K562 (cell line): ENCODE measurements around the gene STK36. TPM values are rescaled to one million over a fixed set of nuclear protein-coding genes. Genes with fewer than 3 reads are reported as not detected.

Source experiments
- ATAC-seq: fragments of 200-7000 bp; cut with Tn5 transposase; 3 replicates; pipeline ENCODE4 v1.9.1; 2020; ENCODE audit warnings: moderate library complexity
- BruUV-seq: library from RNA; stranded (reverse); fragments of 400-500 nt; replicated peaks from 2 replicates; lab custom pipeline; 2021; lab: Mats Ljungman, UMichigan
- CTCF ChIA-PET: fragments of 300-600 bp; formaldehyde crosslinking; extraction: SDS; loops from one replicate; lab custom pipeline; 2021; ENCODE audit warnings: low intra/inter-chr PET ratio; lab: Yijun Ruan, JAX
- POLR2A ChIA-PET: fragments of 300-600, 350-650 bp; sonication (Branson Sonifier 250); formaldehyde crosslinking; extraction: SDS; loops from one replicate; lab custom pipeline; 2021; ENCODE audit warnings: antibody characterized with exemption, inconsistent platforms; lab: Yijun Ruan, JAX
- DNase-seq, 4 experiments: peaks; one replicate each; pipeline versions ENCODE4 v3.0.0 to v3.0.0-alpha.2; 2011 to 2018; ENCODE audit warnings: low spot score in 3 of 4, mixed read lengths in 3 of 4; ENCODE audit errors: extremely low read depth in 1 of 4
- FAIRE-seq: peaks from 2 replicates; lab custom pipeline; 2011; peaks lifted over from hg19 to GRCh38; lab: Jason Lieb, UNC
- H2AFZ ChIP-seq: 2 replicates; pipeline ENCODE4 v1.6.0; 2011; ENCODE audit warnings: low read depth, low read length, control low read depth, inconsistent platforms
- H3K27ac ChIP-seq: fragments of 200-600 bp; 3 replicates; pipeline ENCODE4 v1.8.0; 2011; ENCODE audit warnings: low read depth, mild to moderate bottlenecking, control low read depth, inconsistent platforms, low read length, moderate library complexity, mixed read lengths; ENCODE audit errors: extremely low read depth
- H3K27me3 ChIP-seq, 2 experiments: fragments of 300-600 bp in 1 of 2; 2 replicates in 1 of 2; 3 replicates in 1 of 2; pipeline versions ENCODE4 v1.6.0 to v1.8.0; 2011; ENCODE audit warnings: inconsistent platforms in 2 of 2, low read length in 2 of 2, mild to moderate bottlenecking in 1 of 2, mixed read lengths in 1 of 2, moderate library complexity in 1 of 2; ENCODE audit not compliant: control insufficient read depth in 2 of 2, insufficient read depth in 2 of 2
- H3K36me3 ChIP-seq: fragments of 300-600 bp; 3 replicates; pipeline ENCODE4 v1.8.0; 2011; ENCODE audit warnings: mild to moderate bottlenecking, low read length, inconsistent platforms; ENCODE audit not compliant: control insufficient read depth, insufficient read depth
- H3K4me1 ChIP-seq, 2 experiments: fragments of 200-600 bp in 1 of 2; replicated peaks in 1 of 2; 2 replicates in 1 of 2; 3 replicates in 1 of 2; pipeline versions ENCODE4 v1.5.1 to v1.8.0; 2011; ENCODE audit warnings: inconsistent platforms in 2 of 2, low read length in 2 of 2, mild to moderate bottlenecking in 1 of 2, mixed read lengths in 1 of 2, moderate library complexity in 1 of 2; ENCODE audit not compliant: control insufficient read depth in 2 of 2, insufficient read depth in 2 of 2
- H3K4me2 ChIP-seq: 2 replicates; pipeline ENCODE4 v1.6.1; 2011; ENCODE audit warnings: low read length, control low read depth, inconsistent platforms, mixed read lengths; ENCODE audit not compliant: insufficient read depth
- H3K4me3 ChIP-seq: fragments of 200-600 bp; sonication (generic), shearing (Covaris generic); 2 replicates; pipeline ENCODE4 v1.5.1; 2016; ENCODE audit warnings: control low read depth, inconsistent platforms
- H3K79me2 ChIP-seq: fragments of 200-600 bp; 3 replicates; pipeline ENCODE4 v1.8.0; 2011; ENCODE audit warnings: low read length, inconsistent platforms; ENCODE audit not compliant: control insufficient read depth, insufficient read depth
- H3K9ac ChIP-seq, 2 experiments: 2 replicates each; pipeline versions ENCODE4 v1.6.0 to v1.6.1; 2011; ENCODE audit warnings: low read depth in 2 of 2, low read length in 2 of 2, control low read depth in 1 of 2, inconsistent platforms in 1 of 2, mild to moderate bottlenecking in 1 of 2, mixed read lengths in 1 of 2; ENCODE audit not compliant: insufficient read depth in 1 of 2
- H3K9me1 ChIP-seq: one replicate; pipeline ENCODE4 v1.6.0; 2011; ENCODE audit warnings: inconsistent platforms, mild to moderate bottlenecking, low read length, moderate library complexity; ENCODE audit not compliant: control insufficient read depth, insufficient read depth
- H3K9me3 ChIP-seq: replicated peaks from 2 replicates; pipeline ENCODE4 v1.5.1; 2011; ENCODE audit warnings: low read depth, low read length, inconsistent platforms; ENCODE audit not compliant: control insufficient read depth, insufficient read depth
- H4K20me1 ChIP-seq: replicated peaks from 2 replicates; pipeline ENCODE4 v1.6.1; 2011; ENCODE audit warnings: low read length, inconsistent platforms, mixed read lengths; ENCODE audit not compliant: control insufficient read depth, insufficient read depth
- C11orf30 ChIP-seq: fragments of 450-650 bp; IDR thresholded peaks from 2 replicates; pipeline ENCODE4 v1.6.1; 2016; ENCODE audit warnings: low read depth, mild to moderate bottlenecking
- MAFG ChIP-seq: fragments of 450-650 bp; conservative IDR thresholded peaks from 2 replicates; pipeline ENCODE4 v1.6.1; 2016; ENCODE audit warnings: missing genetic modification characterization, missing compliant biosample characterization
- POLR2AphosphoS5 ChIP-seq: IDR thresholded peaks from 2 replicates; pipeline ENCODE4 v1.6.1; 2011; ENCODE audit warnings: mild to moderate bottlenecking, low read depth, low read length, moderate library complexity; ENCODE audit not compliant: control insufficient read depth, insufficient read depth
- RFX7 ChIP-seq: fragments of 250-450 bp; sonication (Bioruptor Pico); IDR thresholded peaks from 2 replicates; pipeline ENCODE4 v1.5.1; 2021; ENCODE audit warnings: mild to moderate bottlenecking
- SREBF1 ChIP-seq: fragments of 150-350 bp; IDR thresholded peaks from 2 replicates; pipeline ENCODE4 v1.6.1; 2014; ENCODE audit warnings: antibody characterized with exemption, low read depth, low read length, borderline replicate concordance
- TGIF2 ChIP-seq: sonication (generic); formaldehyde crosslinking; IDR thresholded peaks from 2 replicates; pipeline ENCODE4 v1.8.1; 2022; ENCODE audit warnings: mild to moderate bottlenecking, missing genetic modification reagents, moderate library complexity
- WGBS: fragments of 100-300 bp; shearing (Covaris generic); methylation state at CpG from one replicate; pipeline ENCODE4 v1.1.6; 2016; ENCODE audit warnings: low coverage, mixed read lengths; ENCODE audit not compliant: insufficient coverage; ENCODE audit errors: missing lambda C conversion rate; 5-methylcytosine and 5-hydroxymethylcytosine counted together
- in situ Hi-C: fragments of 300-500 bp; cut with MboI; formaldehyde crosslinking; loops from 4 replicates; pipeline ENCODE4 v1.15.0; 2018; ENCODE audit warnings: inconsistent platforms, mixed read lengths
- intact Hi-C: fragments of 100-400 bp; cut with micrococcal nuclease; formaldehyde crosslinking; loops from 2 replicates; pipeline ENCODE4 v1.14.2; 2022
- polyA plus RNA-seq, 8 experiments: library from polyadenylated mRNA; depleted of rRNA in 4 of 8; stranded (reverse) in 5 of 8; unstranded in 3 of 8; fragments of >200 nt; fragmentation: Nextera tagmentation in 2 of 8; fragmentation: Illumina TruSeq in 1 of 8; extraction: Ambion mirVana in 2 of 8; extraction: Trizol in 1 of 8; gene quantifications; 2 replicates each; pipeline versions ENCODE4 v1.2.1 to v1.2.3, GENCODE V29; 2011 to 2014; ENCODE audit warnings: inconsistent platforms in 1 of 8, missing spikeins in 1 of 8
- total RNA-seq, 7 experiments: library from RNA; depleted of rRNA in 6 of 7; stranded (reverse); fragments of >200 nt in 6 of 7; fragmentation: Illumina TruSeq in 2 of 7; extraction: Trizol in 2 of 7; gene quantifications; 2 replicates each; pipeline versions ENCODE4 v1.2.1 to v1.2.3, GENCODE V29; 2011 to 2021; ENCODE audit warnings: low replicate concordance in 1 of 7
- TF ChIP-seq, protein P1 (sequence below): sonication (generic); formaldehyde crosslinking; IDR thresholded peaks from 2 replicates; pipeline ENCODE4 v1.8.1; 2023; ENCODE audit warnings: mild to moderate bottlenecking, missing genetic modification reagents
- TF ChIP-seq, protein P2 (sequence below): fragments of 250-450 bp; sonication (Bioruptor Pico); IDR thresholded peaks from 2 replicates; pipeline ENCODE4 v1.4.0; 2020

Gene STK36
- total and polyA plus RNA-seq, 9 of the 15 experiments (the other 6 are each of a cell fraction or from before 2014, with no cell fraction given) = 3.5 to 12.4 (median 6.7) TPM

DNA sequence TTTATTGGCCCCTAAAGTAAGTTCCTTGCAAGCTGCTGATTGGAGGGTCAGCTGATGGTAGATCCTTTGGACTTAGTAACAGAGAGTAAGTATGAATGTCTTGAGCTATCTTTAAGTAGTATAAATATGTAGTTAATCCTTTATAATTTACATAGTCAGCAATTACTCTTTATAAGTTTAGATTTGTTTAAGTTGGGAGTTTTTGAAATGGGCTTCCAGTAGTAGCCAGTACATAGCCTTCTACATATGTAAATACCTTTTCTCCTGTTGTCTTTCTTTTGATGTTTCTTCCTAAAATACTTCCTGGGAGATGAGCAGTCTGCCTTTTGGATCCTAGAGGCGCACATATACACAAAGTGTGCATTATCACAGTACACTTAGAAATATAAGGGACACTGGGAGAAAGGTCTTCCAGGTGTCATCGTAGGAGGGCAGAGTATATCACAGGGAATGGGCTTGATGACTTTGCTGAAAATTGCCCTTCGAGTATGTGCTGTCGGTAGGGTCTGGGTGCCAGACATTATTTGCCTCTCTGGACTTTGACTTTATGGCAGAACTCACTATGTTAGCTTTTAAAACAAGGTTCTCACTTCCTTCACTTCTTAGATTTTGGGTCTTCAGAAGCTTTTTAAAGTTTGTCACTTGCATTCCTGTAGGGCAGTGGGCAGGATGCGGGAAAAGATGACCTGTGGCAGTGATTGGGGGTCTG lies 60.3 kb downstream of the STK36 start (continued):
- TF ChIP-seq C11orf30 = peak; percentile 87

DNA sequence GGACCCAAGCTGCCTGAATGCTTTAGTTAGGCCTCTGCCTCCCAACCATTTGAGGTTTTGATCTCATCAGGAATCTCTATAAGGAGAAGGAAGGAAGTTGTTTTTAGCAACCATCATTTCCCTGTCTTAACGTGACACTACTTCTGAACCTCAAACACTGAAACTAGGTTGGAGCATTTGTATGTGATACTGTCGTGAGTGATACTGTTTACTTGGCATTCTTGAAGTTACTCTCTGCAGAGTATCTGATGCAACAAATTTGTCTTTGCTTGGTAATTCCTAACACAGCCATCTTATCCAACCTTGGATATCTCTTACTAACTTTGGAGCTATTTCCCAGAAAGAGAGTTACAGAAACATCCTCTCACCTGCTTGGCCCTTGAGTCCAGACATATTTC lies 60.9 kb downstream of the STK36 start:
- Histone ChIP-seq H4K20me1 (peaks cover 16% of the 10 kb centered on the region; the same call in 1 of the 2 replicates), H2AFZ (no peak overlapping the region), H3K4me3 (no peak overlapping the region), H3K27ac (no peak overlapping the region), H3K4me2 (no peak overlapping the region), H3K36me3 (peaks cover 27% of the 10 kb centered on the region; the same call in 2 of the 3 replicates), H3K79me2 (peaks cover 16% of the 10 kb centered on the region; the same call in 2 of the 3 replicates), H3K4me1 (peaks cover 0 to 4% of the 10 kb centered on the region in 2 experiments; a peak in 3 of 5 replicates), H3K9me3 (no peaks in the 10 kb centered on the region), H3K27me3 (no peaks in the 10 kb centered on the region), H3K9ac (no peak overlapping the region), H3K9me1 (no peaks in the 10 kb centered on the region)
- no TSS peak for BruUV-seq
- ATAC-seq = no peak
- FAIRE-seq = no peak
- 88% methylated on average over 2 of the region's 2 CpGs for WGBS
- TF ChIP-seq RFX7 (no peak), MAFG (tag) (no peak), TGIF2 (CRISPR knock-in tag) (no peak), SREBF1 (no peak), POLR2AphosphoS5 (no peak)
- TF ChIP-seq, protein P1, sequence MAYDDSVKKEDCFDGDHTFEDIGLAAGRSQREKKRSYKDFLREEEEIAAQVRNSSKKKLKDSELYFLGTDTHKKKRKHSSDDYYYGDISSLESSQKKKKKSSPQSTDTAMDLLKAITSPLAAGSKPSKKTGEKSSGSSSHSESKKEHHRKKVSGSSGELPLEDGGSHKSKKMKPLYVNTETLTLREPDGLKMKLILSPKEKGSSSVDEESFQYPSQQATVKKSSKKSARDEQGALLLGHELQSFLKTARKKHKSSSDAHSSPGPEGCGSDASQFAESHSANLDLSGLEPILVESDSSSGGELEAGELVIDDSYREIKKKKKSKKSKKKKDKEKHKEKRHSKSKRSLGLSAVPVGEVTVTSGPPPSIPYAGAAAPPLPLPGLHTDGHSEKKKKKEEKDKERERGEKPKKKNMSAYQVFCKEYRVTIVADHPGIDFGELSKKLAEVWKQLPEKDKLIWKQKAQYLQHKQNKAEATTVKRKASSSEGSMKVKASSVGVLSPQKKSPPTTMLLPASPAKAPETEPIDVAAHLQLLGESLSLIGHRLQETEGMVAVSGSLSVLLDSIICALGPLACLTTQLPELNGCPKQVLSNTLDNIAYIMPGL (CRISPR knock-in tag) = no peak
- TF ChIP-seq, protein P2, sequence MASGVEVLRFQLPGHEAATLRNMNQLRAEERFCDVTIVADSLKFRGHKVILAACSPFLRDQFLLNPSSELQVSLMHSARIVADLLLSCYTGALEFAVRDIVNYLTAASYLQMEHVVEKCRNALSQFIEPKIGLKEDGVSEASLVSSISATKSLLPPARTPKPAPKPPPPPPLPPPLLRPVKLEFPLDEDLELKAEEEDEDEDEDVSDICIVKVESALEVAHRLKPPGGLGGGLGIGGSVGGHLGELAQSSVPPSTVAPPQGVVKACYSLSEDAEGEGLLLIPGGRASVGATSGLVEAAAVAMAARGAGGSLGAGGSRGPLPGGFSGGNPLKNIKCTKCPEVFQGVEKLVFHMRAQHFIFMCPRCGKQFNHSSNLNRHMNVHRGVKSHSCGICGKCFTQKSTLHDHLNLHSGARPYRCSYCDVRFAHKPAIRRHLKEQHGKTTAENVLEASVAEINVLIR (CRISPR knock-in tag) = no peak
- DNase-seq = no peak
- intact Hi-C loops (no loop called here), in situ Hi-C loops (no loop called here)
- CTCF ChIA-PET = interaction anchor here (0.6 kb wide), 1 partner anchor 112 kb away, joined by 5 read pairs; no protein-coding TSS in a partner anchor
- POLR2A ChIA-PET = no interaction called here
